Activated naive CD8-positive, alpha-beta T cell treated with anti-CD3 and anti-CD28 coated beads, Interleukin-2, amount 10 ng/mL, durations not matched to agents 7 days and 5 days (primary cell): ENCODE measurements around the gene RBMS3. TPM values are rescaled to one million over a fixed set of nuclear protein-coding genes. Genes with fewer than 3 reads are reported as not detected.
"Not testable (repeated sequence)": the region's sequence is repeated elsewhere in the genome, so short reads cannot be mapped to it uniquely, and the experiment has no call there.

Source experiments
- ATAC-seq: fragments of 150-1000 bp; cut with Tn5 transposase; one replicate; pipeline ENCODE4 v1.10.0; 2021; ENCODE audit warnings: low read depth, moderate library complexity
- POLR2A ChIA-PET: fragments of 350-600 bp; sonication (Branson Sonifier 250); formaldehyde crosslinking; loops from one replicate; lab custom pipeline; 2021; ENCODE audit warnings: antibody characterized with exemption; lab: Charles Lee
- DNase-seq: peaks from one replicate; pipeline ENCODE4 v3.0.0; 2021
- H3K27ac Mint-ChIP-seq: one replicate; pipeline ENCODE4 v1.8.0; 2022; ENCODE audit warnings: mild to moderate bottlenecking, mixed read lengths
- H3K27me3 Mint-ChIP-seq: one replicate; pipeline ENCODE4 v1.8.0; 2022; ENCODE audit warnings: mild to moderate bottlenecking, moderate library complexity, mixed read lengths
- H3K36me3 Mint-ChIP-seq: one replicate; pipeline ENCODE4 v1.8.0; 2021; ENCODE audit warnings: mild to moderate bottlenecking, mixed read lengths
- H3K4me1 Mint-ChIP-seq: one replicate; pipeline ENCODE4 v1.8.0; 2021; ENCODE audit warnings: mixed read lengths
- H3K4me3 Mint-ChIP-seq: one replicate; pipeline ENCODE4 v1.8.0; 2022; ENCODE audit warnings: mild to moderate bottlenecking, moderate library complexity, mixed read lengths
- H3K9me3 Mint-ChIP-seq: one replicate; pipeline ENCODE4 v1.8.0; 2021; ENCODE audit warnings: mixed read lengths
- total RNA-seq, 2 experiments: library from RNA; stranded (reverse); gene quantifications; one replicate each; pipeline ENCODE4 v1.2.3, GENCODE V29; 2021

RBMS3 gene
- under 1 TPM; 0.58 to 0.74 TPM for total RNA-seq

GRCh38 chr3:29280404-29281093 is at the start of gene RBMS3:
Gene RBMS3 (plus strand): TSS chr3:29281071.
- ATAC-seq: peak; percentile 50
- H3K4me3 Mint-ChIP-seq: peak within 1 kb of the TSS; percentile 85
- H3K9me3 Mint-ChIP-seq: no peaks in the 10 kb centered on the region
- peak within 1 kb of the TSS; percentile 27 for H3K27ac Mint-ChIP-seq
- H3K4me1 Mint-ChIP-seq: peaks cover 17% of the 10 kb centered on the region
- no peaks in the 10 kb centered on the region for H3K36me3 Mint-ChIP-seq
- POLR2A ChIA-PET: interaction anchor here (0.6 kb wide), 2 partner anchors 54 to 94 kb away, joined by 4 to 7 read pairs; no protein-coding TSS in a partner anchor
- H3K27me3 Mint-ChIP-seq: peaks cover 14% of the 10 kb centered on the region
- peak; percentile 30 for DNase-seq

- H3K36me3 Mint-ChIP-seq, ATAC-seq, H3K4me3 Mint-ChIP-seq, H3K4me1 Mint-ChIP-seq, H3K9me3 Mint-ChIP-seq, POLR2A ChIA-PET, DNase-seq, H3K27me3 Mint-ChIP-seq, H3K27ac Mint-ChIP-seq: not testable (repeated sequence)
Measured at GRCh38 chr3:29233126-29233525, 47.7 kb upstream of the RBMS3 start.

GRCh38 chr3:29236146-29236840 is 44.6 kb upstream of the RBMS3 start:
- Mint-ChIP-seq H3K4me3 (no peak overlapping the region), H3K27ac (no peak overlapping the region), H3K4me1 (no peaks in the 10 kb centered on the region), H3K36me3 (no peaks in the 10 kb centered on the region), H3K27me3 (no peaks in the 10 kb centered on the region), H3K9me3 (no peaks in the 10 kb centered on the region)
- no peak for ATAC-seq
- DNase-seq: no peak
- POLR2A ChIA-PET: no interaction called here

DNA sequence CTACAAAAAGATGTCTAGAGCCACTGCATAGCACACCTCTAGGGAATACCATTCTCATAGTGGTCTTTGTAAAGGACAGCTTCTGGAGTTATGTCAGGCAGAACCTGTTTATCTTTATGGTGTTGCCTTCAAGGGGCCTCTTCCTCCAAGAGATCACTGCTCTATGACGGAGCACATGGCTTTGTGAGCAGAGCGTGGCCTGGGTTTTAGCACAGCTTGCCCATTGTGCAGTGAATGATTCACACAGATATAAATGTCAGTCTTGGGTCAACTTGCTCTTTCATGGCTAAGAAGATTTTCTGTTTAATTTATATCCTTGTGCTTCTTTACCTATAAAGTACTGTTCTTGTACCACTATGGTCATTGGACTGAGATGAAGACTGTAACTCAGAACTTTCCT is 41.5 kb upstream of the RBMS3 start:
- DNase-seq: no peak
- Mint-ChIP-seq H3K9me3 (no peaks in the 10 kb centered on the region), H3K36me3 (no peaks in the 10 kb centered on the region), H3K4me3 (no peak overlapping the region), H3K4me1 (no peaks in the 10 kb centered on the region), H3K27ac (no peak overlapping the region), H3K27me3 (no peaks in the 10 kb centered on the region)
- POLR2A ChIA-PET: no interaction called here
- no peak for ATAC-seq

DNA sequence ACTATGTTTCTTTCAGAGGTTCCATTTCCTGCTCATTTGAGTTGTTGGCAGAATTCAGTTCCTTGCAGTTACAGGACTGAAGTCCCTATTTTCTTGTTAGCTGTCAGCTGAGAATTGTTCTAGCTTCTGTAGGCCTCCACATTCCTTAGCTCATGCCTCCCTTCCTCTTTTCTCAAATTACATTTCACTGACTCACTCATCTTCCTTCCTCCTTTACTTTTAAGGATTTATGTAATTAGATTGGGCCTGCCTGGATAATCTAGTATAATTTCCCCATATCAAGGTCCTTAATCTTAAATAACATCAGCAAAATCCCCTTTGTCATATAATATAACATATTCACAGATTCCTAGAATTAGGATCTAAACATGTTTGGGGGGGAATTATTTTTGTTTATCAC is 40.6 kb upstream of the RBMS3 start:
- no peaks in the 10 kb centered on the region for H3K36me3 Mint-ChIP-seq
- ATAC-seq (no peak), DNase-seq (no peak)
- H3K4me1 Mint-ChIP-seq: no peaks in the 10 kb centered on the region
- H3K9me3 Mint-ChIP-seq: no peaks in the 10 kb centered on the region
- H3K27me3 Mint-ChIP-seq: no peaks in the 10 kb centered on the region
- no peak overlapping the region for H3K27ac Mint-ChIP-seq
- no peak overlapping the region for H3K4me3 Mint-ChIP-seq
- POLR2A ChIA-PET: interaction anchor here (1.2 kb wide), 1 partner anchor 108 kb away, joined by 4 read pairs; no protein-coding TSS in a partner anchor

DNA sequence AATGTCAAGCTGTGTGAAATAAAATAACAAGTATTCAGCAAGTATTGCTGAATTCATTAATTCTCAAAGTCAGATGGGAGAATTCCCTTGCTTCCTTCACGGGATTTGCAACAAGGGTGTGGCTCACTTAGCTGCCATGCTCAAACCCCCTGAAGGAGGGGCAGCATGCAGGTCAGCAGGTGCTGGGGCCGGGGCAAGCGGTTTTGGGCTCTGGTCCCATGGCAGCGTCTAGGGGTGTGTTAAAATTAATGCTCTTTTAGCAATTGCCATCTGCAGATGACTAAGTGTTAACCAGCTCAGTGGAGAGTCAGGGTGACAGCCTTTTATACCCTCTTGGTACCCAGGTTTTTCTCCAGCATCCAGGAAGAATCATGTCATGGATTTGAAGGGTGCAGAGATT is 40.0 kb upstream of the RBMS3 start:
- no peaks in the 10 kb centered on the region for H3K36me3 Mint-ChIP-seq
- H3K27ac Mint-ChIP-seq: no peak overlapping the region
- no peak overlapping the region for H3K4me3 Mint-ChIP-seq
- ATAC-seq (no peak), DNase-seq (no peak)
- no peaks in the 10 kb centered on the region for H3K4me1 Mint-ChIP-seq
- POLR2A ChIA-PET: interaction anchor here (1.2 kb wide), 1 partner anchor 109 kb away, joined by 4 read pairs; no protein-coding TSS in a partner anchor
- no peaks in the 10 kb centered on the region for H3K9me3 Mint-ChIP-seq
- H3K27me3 Mint-ChIP-seq: no peaks in the 10 kb centered on the region

DNA sequence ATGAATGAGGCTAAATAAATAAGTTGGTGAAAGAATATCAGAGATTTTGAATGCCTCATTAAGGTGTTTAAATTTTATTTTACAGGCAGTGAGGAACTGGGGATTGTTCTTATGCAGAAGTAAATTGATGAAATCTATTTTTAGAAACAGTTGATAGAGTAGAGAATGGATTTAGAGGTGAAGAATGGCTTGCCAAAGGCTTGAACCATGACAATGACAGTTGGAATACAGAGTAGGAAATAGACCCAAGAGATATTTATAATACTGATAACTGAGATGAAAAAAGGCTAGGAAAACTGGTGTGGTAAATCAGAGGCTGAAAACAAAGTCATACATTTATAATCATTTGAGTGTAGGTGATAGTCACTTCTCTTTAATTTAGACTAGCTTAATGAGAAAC is 39.0 kb upstream of the RBMS3 start:
- Mint-ChIP-seq H3K4me3 (no peak overlapping the region), H3K36me3 (no peaks in the 10 kb centered on the region), H3K9me3 (no peaks in the 10 kb centered on the region), H3K27ac (no peak overlapping the region), H3K4me1 (no peaks in the 10 kb centered on the region), H3K27me3 (no peaks in the 10 kb centered on the region)
- POLR2A ChIA-PET: no interaction called here
- ATAC-seq: no peak
- no peak for DNase-seq

DNA sequence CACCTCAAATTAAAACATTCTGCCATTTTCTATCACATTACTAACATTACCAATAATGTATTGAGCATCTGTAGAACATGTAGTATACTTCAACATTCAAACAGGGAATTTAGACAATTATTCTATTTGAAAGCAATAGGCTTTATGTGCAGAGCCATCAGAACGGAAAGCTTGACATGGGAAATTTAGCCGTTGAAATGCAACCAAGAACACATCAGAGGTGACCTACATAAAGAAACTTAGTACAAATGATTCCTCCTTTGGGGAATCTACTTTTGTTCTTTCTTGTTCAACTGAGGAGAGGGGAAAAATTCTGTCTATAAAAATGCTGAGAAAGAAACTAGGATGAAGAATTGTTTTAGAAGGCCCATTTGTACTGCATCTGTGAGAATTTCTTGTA is 38.6 kb upstream of the RBMS3 start:
- peaks cover 1% of the 10 kb centered on the region for H3K4me1 Mint-ChIP-seq
- no peak overlapping the region for H3K27ac Mint-ChIP-seq
- peaks cover 1% of the 10 kb centered on the region for H3K9me3 Mint-ChIP-seq
- H3K27me3 Mint-ChIP-seq: no peaks in the 10 kb centered on the region
- no peak for DNase-seq
- POLR2A ChIA-PET: no interaction called here
- no peaks in the 10 kb centered on the region for H3K36me3 Mint-ChIP-seq
- H3K4me3 Mint-ChIP-seq: no peak overlapping the region
- ATAC-seq: no peak

DNA sequence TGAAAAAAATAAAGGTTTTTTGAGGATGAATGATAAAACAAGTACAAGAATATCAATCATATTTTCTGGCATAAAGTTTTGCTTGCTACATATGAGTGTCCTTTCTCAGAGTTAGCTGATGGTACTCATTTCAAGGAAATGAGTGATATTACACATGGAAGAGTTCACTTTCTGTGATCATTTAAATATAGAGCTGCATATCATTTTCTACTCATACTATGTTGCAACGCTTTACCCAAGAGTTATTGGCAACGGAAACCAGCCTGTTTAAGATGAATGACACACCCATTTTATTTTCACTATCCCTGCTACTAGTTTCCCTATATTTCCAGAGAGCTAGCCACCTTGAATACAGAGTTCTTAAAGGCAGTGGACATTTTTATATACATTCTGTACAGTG is 35.4 kb upstream of the RBMS3 start:
- POLR2A ChIA-PET: no interaction called here

GRCh38 chr3:29247088-29247745 is 33.7 kb upstream of the RBMS3 start:
- Mint-ChIP-seq H3K4me1 (peaks cover 1% of the 10 kb centered on the region), H3K36me3 (no peaks in the 10 kb centered on the region), H3K4me3 (no peak overlapping the region), H3K27ac (no peak overlapping the region), H3K9me3 (peaks cover 1% of the 10 kb centered on the region), H3K27me3 (no peaks in the 10 kb centered on the region)
- POLR2A ChIA-PET: no interaction called here
- ATAC-seq: no peak
- DNase-seq: no peak

More for the DNA sequence above, 35.4 kb upstream of the RBMS3 start:
- no peak for ATAC-seq
- Mint-ChIP-seq H3K27me3 (no peaks in the 10 kb centered on the region), H3K27ac (no peak overlapping the region), H3K4me3 (no peak overlapping the region), H3K9me3 (peaks cover 1% of the 10 kb centered on the region), H3K4me1 (peaks cover 1% of the 10 kb centered on the region), H3K36me3 (no peaks in the 10 kb centered on the region)
- DNase-seq: no peak

DNA sequence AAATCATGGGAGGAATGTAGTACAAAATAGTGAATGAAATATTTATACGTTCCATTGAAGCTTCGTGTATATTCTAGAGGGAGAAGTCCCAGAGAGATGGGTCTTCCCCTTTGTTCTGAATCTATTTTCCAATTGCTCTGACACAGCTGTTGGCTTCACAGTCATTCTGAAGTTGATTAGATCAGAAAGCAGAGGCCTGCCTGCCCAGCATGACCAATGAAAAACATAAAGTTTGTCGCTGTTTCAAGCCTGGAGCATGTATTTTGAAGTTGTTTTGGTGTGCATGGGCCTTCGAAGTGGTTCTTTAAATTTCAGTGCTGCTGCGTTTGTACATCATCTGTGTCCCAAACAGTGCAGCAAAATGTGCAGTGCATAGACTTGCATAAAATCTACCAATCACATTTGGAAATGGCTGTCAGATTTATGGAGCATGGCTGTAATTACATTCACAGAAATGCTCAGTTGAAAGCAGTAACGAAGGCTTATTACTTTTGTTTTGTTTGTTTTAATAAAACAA is 31.0 kb upstream of the RBMS3 start:
- Mint-ChIP-seq H3K36me3 (no peaks in the 10 kb centered on the region), H3K4me1 (peaks cover 1% of the 10 kb centered on the region), H3K27me3 (peaks cover 2% of the 10 kb centered on the region), H3K27ac (no peak overlapping the region), H3K4me3 (no peak overlapping the region), H3K9me3 (peaks cover 1% of the 10 kb centered on the region)
- ATAC-seq (no peak), DNase-seq (no peak)
- POLR2A ChIA-PET: no interaction called here

DNA sequence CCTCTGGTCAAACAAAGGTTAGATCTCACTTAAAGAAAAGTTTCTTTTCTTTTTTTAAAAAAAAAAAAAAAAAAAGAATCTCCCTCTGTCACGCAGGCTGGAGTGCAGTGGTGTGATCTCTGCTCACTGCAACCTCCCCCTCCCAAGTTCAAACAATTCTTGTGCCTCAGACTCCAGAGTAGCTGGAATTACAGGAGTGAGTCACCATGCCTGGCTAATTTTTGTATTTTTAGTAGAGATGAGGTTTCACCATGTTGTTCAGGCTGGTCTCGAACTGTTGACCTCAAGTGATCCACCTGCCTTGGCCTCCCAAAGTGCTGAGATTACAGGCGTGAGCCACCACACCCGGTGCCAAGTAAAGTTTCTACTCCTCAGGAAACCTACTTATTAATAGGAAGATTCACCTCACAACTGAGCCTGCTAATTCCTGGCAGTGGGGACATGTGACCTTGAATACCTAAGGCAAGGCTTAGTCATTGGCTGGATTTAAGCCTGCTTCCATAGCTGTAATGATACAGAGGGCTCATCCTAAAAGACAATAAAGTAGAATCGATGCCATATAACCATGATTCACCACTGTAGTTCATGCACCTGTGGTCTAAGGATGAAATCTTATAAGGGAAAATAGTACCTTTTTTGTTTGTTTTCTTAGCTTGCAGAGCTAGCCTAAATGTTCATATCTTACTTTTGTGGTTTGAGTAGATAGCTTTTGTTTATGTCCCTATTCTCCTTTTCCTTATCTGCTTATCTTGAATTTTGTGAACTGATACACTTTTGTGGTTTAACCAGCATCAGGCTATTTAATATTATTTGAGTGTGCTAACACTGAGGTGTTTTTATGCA is 24.8 kb upstream of the RBMS3 start:
- POLR2A ChIA-PET: no interaction called here
- Mint-ChIP-seq H3K27ac (no peak overlapping the region), H3K27me3 (peaks cover 4% of the 10 kb centered on the region), H3K36me3 (no peaks in the 10 kb centered on the region), H3K4me1 (no peaks in the 10 kb centered on the region), H3K4me3 (no peak overlapping the region), H3K9me3 (no peaks in the 10 kb centered on the region)
- ATAC-seq: no peak
- no peak for DNase-seq

GRCh38 chr3:29258161-29258560 is 22.7 kb upstream of the RBMS3 start:
- H3K9me3 Mint-ChIP-seq: no peaks in the 10 kb centered on the region
- no peak for DNase-seq
- H3K4me1 Mint-ChIP-seq: no peaks in the 10 kb centered on the region
- POLR2A ChIA-PET: no interaction called here
- no peak overlapping the region for H3K4me3 Mint-ChIP-seq
- no peak for ATAC-seq
- H3K27me3 Mint-ChIP-seq: peaks cover 4% of the 10 kb centered on the region
- no peaks in the 10 kb centered on the region for H3K36me3 Mint-ChIP-seq
- no peak overlapping the region for H3K27ac Mint-ChIP-seq
